K562 (cell line): ENCODE data around the gene C6orf62. TPM values are rescaled to one million over a fixed set of nuclear protein-coding genes. Genes with fewer than 3 reads are reported as not detected.

Experiments used
- BMI1 ChIP-seq: fragments of 150-350 bp; IDR thresholded peaks from 2 replicates; pipeline ENCODE4 v1.6.1; 2014; ENCODE audit warnings: low read length
- CHD2 ChIP-seq: IDR thresholded peaks from 2 replicates; pipeline ENCODE4 v1.6.1; 2011; ENCODE audit warnings: low read depth, low read length
- ETV1 ChIP-seq: fragments of 450-650 bp; conservative IDR thresholded peaks from 2 replicates; pipeline ENCODE4 v1.6.1; 2016; ENCODE audit warnings: missing genetic modification characterization, control low read depth, low read depth, missing compliant biosample characterization
- HNRNPUL1 ChIP-seq: fragments of 200-400 bp; formaldehyde crosslinking; IDR thresholded peaks from 2 replicates; pipeline ENCODE4 v1.6.1; 2017; ENCODE audit warnings: low read length
- MTA1 ChIP-seq: fragments of 450-650 bp; IDR thresholded peaks from 2 replicates; pipeline ENCODE4 v1.6.1; 2017; ENCODE audit warnings: borderline replicate concordance
- MYNN ChIP-seq, 2 experiments: sonication (generic); formaldehyde crosslinking in 1 of 2; IDR thresholded peaks; 2 replicates each; pipeline versions ENCODE4 v1.5.0 to v1.6.1; 2016 to 2020; ENCODE audit warnings: antibody characterized with exemption in 1 of 2, missing genetic modification reagents in 1 of 2
- PCBP1 ChIP-seq: fragments of 200-400 bp; formaldehyde crosslinking; IDR thresholded peaks from 2 replicates; pipeline ENCODE4 v1.6.1; 2018; ENCODE audit warnings: mild to moderate bottlenecking, low read depth, low read length; ENCODE audit not compliant: poor library complexity, severe bottlenecking
- SIN3A ChIP-seq, 2 experiments: fragments of 150-350 bp in 1 of 2; IDR thresholded peaks; 2 replicates each; pipeline ENCODE4 v1.6.1; 2011 to 2016; ENCODE audit warnings: borderline replicate concordance in 2 of 2, low read depth in 2 of 2, low read length in 2 of 2, mild to moderate bottlenecking in 2 of 2, moderate library complexity in 2 of 2; ENCODE audit not compliant: control insufficient read depth in 1 of 2
- U2AF2 ChIP-seq: fragments of 200-400 bp; formaldehyde crosslinking; optimal IDR thresholded peaks from 2 replicates; pipeline ENCODE3; 2017; ENCODE audit warnings: low read depth, mild to moderate bottlenecking, low read length
- ZNF174 ChIP-seq: fragments of 250-450 bp; sonication (Bioruptor Pico); IDR thresholded peaks from 2 replicates; pipeline ENCODE4 v1.4.0; 2020; ENCODE audit warnings: mild to moderate bottlenecking
- ZNF175 ChIP-seq: fragments of 200-800 bp; sonication (Bioruptor generic); IDR thresholded peaks from 2 replicates; pipeline ENCODE4 v1.6.1; 2016; ENCODE audit warnings: low read depth, mild to moderate bottlenecking, missing genetic modification characterization, missing compliant biosample characterization
- polyA plus RNA-seq, 8 experiments: library from polyadenylated mRNA; depleted of rRNA in 4 of 8; stranded (reverse) in 5 of 8; unstranded in 3 of 8; fragments of >200 nt; fragmentation: Nextera tagmentation in 2 of 8; fragmentation: Illumina TruSeq in 1 of 8; extraction: Ambion mirVana in 2 of 8; extraction: Trizol in 1 of 8; gene quantifications; 2 replicates each; pipeline versions ENCODE4 v1.2.1 to v1.2.3, GENCODE V29; 2011 to 2014; ENCODE audit warnings: inconsistent platforms in 1 of 8, missing spikeins in 1 of 8
- total RNA-seq, 7 experiments: library from RNA; depleted of rRNA in 6 of 7; stranded (reverse); fragments of >200 nt in 6 of 7; fragmentation: Illumina TruSeq in 2 of 7; extraction: Trizol in 2 of 7; gene quantifications; 2 replicates each; pipeline versions ENCODE4 v1.2.1 to v1.2.3, GENCODE V29; 2011 to 2021; ENCODE audit warnings: low replicate concordance in 1 of 7
- TF ChIP-seq, protein P1 (sequence below), 2 experiments: fragments of 450-650 bp; IDR thresholded peaks; 2 replicates each; pipeline ENCODE4 v1.6.1; 2018; ENCODE audit warnings: mild to moderate bottlenecking in 2 of 2, low read depth in 1 of 2; ENCODE audit not compliant: partially characterized antibody in 2 of 2
- TF ChIP-seq, protein P2 (sequence below), 3 experiments: fragments of 200-800 bp in 1 of 3; sonication (Bioruptor generic) in 1 of 3; sonication (generic) in 1 of 3; formaldehyde crosslinking in 1 of 3; IDR thresholded peaks; 2 replicates each; pipeline versions ENCODE4 v1.6.1 to v1.8.0; 2016 to 2022; ENCODE audit warnings: mild to moderate bottlenecking in 2 of 3, missing compliant biosample characterization in 2 of 3, missing genetic modification characterization in 2 of 3, missing genetic modification reagents in 1 of 3
- TF ChIP-seq, protein P3 (sequence below): fragments of 450-650 bp; IDR thresholded peaks from 2 replicates; pipeline ENCODE4 v1.6.1; 2016; ENCODE audit warnings: mild to moderate bottlenecking
- TF ChIP-seq, protein P4 (sequence below): IDR thresholded peaks from 2 replicates; pipeline ENCODE4 v1.6.1; 2016; ENCODE audit warnings: missing genetic modification characterization, missing compliant biosample characterization

Gene C6orf62
- total and polyA plus RNA-seq, 9 of the 15 experiments (the other 6 are each of a cell fraction or from before 2014, with no cell fraction given) = 48.5 to 579 (median 111) TPM

DNA sequence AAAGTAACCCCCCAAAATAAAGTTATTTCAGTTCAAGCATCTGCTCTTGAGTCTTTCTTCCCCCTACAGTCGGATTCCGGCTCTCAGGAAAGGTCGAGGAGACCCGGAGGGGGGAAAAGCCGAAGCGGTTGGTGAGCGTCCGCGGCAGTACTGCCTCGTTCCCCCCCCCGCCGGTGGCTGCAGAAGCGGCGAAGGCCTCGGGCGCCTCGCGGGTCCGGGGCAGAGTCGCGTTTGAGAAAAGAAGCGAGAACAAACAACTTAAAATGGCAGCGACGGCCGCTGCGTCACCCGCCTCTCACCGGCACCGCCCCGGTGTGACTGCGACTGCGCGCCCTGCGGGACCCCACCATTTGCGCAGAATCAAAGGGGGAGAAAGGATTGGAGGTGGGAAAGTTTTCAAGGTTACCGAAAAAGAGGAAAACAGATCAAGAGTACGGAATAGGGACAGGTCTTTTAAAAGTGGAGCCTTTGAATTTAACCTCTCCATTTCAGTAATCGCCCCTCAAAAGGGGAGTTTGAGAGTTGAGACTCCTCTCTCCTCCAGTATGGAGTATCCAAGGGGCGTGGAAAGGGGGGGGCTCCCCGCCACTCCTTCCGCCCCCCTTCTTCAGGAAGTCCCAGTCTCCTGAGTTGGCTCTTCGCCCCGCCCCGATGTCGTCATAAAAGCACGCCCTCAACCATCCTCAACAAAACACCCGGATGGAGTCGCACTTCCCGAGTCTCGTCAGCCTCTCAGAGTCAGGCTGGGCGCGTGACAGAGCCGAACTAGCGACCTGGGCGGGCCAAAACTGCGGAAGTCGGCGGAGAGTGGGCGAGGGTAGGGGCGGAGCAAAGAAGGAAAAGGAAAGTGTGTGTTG is 1.9 kb upstream of the C6orf62 start (continued):
- TF ChIP-seq, protein P1, sequence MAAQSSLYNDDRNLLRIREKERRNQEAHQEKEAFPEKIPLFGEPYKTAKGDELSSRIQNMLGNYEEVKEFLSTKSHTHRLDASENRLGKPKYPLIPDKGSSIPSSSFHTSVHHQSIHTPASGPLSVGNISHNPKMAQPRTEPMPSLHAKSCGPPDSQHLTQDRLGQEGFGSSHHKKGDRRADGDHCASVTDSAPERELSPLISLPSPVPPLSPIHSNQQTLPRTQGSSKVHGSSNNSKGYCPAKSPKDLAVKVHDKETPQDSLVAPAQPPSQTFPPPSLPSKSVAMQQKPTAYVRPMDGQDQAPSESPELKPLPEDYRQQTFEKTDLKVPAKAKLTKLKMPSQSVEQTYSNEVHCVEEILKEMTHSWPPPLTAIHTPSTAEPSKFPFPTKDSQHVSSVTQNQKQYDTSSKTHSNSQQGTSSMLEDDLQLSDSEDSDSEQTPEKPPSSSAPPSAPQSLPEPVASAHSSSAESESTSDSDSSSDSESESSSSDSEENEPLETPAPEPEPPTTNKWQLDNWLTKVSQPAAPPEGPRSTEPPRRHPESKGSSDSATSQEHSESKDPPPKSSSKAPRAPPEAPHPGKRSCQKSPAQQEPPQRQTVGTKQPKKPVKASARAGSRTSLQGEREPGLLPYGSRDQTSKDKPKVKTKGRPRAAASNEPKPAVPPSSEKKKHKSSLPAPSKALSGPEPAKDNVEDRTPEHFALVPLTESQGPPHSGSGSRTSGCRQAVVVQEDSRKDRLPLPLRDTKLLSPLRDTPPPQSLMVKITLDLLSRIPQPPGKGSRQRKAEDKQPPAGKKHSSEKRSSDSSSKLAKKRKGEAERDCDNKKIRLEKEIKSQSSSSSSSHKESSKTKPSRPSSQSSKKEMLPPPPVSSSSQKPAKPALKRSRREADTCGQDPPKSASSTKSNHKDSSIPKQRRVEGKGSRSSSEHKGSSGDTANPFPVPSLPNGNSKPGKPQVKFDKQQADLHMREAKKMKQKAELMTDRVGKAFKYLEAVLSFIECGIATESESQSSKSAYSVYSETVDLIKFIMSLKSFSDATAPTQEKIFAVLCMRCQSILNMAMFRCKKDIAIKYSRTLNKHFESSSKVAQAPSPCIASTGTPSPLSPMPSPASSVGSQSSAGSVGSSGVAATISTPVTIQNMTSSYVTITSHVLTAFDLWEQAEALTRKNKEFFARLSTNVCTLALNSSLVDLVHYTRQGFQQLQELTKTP (IDR thresholded peaks at IDR 0.05; ENCODE audit: low read depth in 1 of 2, partially characterized antibody in 2 of 2) = peak; percentile 69 to 81
- TF ChIP-seq ZNF175 (CRISPR knock-in tag) = no peak
- TF ChIP-seq, protein P2, sequence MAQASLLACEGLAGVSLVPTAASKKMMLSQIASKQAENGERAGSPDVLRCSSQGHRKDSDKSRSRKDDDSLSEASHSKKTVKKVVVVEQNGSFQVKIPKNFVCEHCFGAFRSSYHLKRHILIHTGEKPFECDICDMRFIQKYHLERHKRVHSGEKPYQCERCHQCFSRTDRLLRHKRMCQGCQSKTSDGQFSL (CRISPR knock-in tag; IDR thresholded peaks at IDR 0.05) = peak; percentile 97
- TF ChIP-seq, protein P2 (tag; IDR thresholded peaks at IDR 0.05) = peak in 1 of 2 experiments; percentile 98; a peak in 2 of 4 replicates
- TF ChIP-seq HNRNPUL1 = no peak
- TF ChIP-seq ETV1 (tag) = peak; percentile 86
- TF ChIP-seq, protein P3, sequence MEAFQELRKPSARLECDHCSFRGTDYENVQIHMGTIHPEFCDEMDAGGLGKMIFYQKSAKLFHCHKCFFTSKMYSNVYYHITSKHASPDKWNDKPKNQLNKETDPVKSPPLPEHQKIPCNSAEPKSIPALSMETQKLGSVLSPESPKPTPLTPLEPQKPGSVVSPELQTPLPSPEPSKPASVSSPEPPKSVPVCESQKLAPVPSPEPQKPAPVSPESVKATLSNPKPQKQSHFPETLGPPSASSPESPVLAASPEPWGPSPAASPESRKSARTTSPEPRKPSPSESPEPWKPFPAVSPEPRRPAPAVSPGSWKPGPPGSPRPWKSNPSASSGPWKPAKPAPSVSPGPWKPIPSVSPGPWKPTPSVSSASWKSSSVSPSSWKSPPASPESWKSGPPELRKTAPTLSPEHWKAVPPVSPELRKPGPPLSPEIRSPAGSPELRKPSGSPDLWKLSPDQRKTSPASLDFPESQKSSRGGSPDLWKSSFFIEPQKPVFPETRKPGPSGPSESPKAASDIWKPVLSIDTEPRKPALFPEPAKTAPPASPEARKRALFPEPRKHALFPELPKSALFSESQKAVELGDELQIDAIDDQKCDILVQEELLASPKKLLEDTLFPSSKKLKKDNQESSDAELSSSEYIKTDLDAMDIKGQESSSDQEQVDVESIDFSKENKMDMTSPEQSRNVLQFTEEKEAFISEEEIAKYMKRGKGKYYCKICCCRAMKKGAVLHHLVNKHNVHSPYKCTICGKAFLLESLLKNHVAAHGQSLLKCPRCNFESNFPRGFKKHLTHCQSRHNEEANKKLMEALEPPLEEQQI = no peak
- TF ChIP-seq SIN3A (IDR thresholded peaks at IDR 0.05; ENCODE audit: borderline replicate concordance in 2 of 2, control insufficient read depth in 1 of 2, low read depth in 2 of 2, low read length in 2 of 2) = peak; percentile 67 to 83; a peak in 2 of 4 replicates
- TF ChIP-seq PCBP1 = peak; percentile 93
- TF ChIP-seq BMI1 = no peak
- no peak for TF ChIP-seq MYNN (IDR thresholded peaks at IDR 0.05)
- TF ChIP-seq MYNN (CRISPR knock-in tag; IDR thresholded peaks at IDR 0.05) = no peak
- peak; percentile 41; the same call in 1 of the 2 replicates for TF ChIP-seq CHD2
- no peak for TF ChIP-seq ZNF174 (CRISPR knock-in tag)
- TF ChIP-seq, protein P4, sequence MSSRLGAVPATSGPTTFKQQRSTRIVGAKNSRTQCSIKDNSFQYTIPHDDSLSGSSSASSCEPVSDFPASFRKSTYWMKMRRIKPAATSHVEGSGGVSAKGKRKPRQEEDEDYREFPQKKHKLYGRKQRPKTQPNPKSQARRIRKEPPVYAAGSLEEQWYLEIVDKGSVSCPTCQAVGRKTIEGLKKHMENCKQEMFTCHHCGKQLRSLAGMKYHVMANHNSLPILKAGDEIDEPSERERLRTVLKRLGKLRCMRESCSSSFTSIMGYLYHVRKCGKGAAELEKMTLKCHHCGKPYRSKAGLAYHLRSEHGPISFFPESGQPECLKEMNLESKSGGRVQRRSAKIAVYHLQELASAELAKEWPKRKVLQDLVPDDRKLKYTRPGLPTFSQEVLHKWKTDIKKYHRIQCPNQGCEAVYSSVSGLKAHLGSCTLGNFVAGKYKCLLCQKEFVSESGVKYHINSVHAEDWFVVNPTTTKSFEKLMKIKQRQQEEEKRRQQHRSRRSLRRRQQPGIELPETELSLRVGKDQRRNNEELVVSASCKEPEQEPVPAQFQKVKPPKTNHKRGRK (tag) = no peak
- peak; percentile 98 for TF ChIP-seq MTA1
- no peak for TF ChIP-seq U2AF2
